DMS53 treated with DMSO at 0.1 percent for 48 hours (cell line): Measurements from ENCODE around the gene CRY2.
"Not testable (repeated sequence)": the region's sequence is repeated elsewhere in the genome, so short reads cannot be mapped to it uniquely, and the experiment has no call there.

Experiments
- DNase-seq: peaks from one replicate; lab custom pipeline; 2025; ENCODE audit not compliant: unreplicated experiment; lab: John Stamatoyannopoulos, UW

Gene CRY2

GRCh38 chr11:45897556-45897955, 50.3 kb downstream of the CRY2 start:
- DNase-seq = no peak

- DNase-seq = no peak
These were observed 51.8 kb downstream of the CRY2 start for GRCh38 chr11:45899086-45899447.

DNA sequence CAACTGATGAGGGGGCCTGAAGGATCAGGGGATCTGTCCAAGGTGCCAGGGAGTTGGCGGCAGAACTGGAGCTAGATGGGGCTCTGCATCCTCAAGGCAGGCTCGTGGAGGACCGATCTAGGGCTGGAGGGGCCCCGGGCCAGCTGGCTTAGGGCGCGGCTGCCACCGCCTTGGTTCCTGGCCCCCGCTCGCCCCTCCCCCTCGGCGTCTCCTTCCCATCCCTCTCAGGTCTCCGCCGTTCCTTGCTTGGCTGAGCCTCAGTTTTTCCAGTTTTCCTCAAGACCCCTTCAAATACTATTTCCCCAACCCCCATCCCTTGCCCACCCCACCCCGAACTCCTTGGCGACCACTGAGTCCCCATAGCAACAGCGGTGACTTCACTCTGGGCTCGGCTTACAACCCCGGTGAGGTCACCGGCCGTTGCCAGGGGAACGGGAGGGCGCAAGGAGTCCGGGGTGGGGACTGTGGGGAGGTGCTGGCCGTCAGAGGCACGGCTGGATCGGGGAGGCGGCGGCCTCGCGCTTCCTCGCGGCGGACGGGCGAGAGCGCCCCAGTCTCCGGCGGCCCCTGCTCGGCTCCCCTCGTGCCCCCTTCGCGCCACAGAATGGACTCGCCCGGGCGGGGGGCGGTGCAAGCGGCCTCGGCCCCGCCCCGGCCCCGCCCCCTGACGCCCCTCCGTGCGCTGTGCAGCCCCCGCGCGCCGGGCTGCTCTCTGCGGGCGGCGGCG, 52.3 kb downstream of the CRY2 start:
- peak; percentile 37 for DNase-seq

DNA sequence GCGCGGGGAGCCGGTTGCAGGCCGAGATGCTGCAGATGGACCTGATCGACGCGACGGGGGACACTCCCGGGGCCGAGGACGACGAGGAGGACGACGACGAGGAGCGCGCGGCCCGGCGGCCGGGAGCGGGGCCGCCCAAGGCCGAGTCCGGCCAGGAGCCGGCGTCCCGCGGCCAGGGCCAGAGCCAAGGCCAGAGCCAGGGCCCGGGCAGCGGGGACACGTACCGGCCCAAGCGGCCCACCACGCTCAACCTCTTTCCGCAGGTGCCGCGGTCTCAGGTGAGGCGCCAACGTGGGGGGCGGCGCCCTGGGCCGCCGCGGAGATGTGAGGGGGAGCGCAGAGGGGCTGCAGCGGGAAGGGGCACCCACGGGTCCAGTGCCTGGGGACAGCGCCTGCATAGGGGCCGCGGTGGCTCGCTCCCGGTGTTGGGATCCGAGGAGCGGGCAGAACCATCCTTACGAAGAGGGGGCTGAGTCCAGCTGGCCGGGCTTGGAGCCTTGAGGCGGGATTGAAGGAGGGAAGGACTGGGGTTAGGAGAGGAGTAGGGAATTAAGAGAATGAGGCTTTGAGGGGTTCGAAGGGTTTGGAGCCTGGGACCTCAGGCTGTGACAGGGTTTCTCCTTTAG, 53.0 kb downstream of the CRY2 start:
- DNase-seq = not testable (repeated sequence)

- no peak for DNase-seq
These were observed 53.8 kb downstream of the CRY2 start for GRCh38 chr11:45900916-45901617.

- no peak for DNase-seq
These were observed 54.4 kb downstream of the CRY2 start for GRCh38 chr11:45901626-45902025.

GRCh38 chr11:45902452-45903380, 55.4 kb downstream of the CRY2 start:
- DNase-seq = no peak

DNA sequence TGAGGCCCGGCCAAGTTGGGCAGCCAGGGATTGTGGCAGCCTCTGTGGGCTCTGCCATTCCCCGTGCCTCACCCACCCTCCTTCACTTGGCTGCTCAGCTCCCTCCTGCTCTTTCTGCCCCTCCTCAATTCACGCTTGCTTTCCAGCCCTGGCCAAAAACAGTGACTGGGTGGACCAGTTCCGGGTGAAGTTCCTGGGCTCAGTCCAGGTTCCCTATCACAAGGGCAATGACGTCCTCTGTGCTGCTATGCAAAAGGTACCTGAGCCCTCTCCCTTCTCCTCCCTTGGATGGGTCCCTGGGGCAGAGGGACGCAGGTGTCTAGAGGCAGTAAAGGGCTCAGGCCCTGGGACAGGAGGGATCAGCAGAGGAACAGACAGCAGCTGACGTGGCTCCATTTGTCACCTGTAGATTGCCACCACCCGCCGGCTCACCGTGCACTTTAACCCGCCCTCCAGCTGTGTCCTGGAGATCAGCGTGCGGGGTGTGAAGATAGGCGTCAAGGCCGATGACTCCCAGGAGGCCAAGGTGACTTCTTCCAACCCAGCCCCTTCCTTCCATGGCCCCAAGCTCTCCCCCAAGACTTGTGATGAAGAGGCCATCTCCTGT, 57.1 kb downstream of the CRY2 start:
- no peak for DNase-seq

DNA sequence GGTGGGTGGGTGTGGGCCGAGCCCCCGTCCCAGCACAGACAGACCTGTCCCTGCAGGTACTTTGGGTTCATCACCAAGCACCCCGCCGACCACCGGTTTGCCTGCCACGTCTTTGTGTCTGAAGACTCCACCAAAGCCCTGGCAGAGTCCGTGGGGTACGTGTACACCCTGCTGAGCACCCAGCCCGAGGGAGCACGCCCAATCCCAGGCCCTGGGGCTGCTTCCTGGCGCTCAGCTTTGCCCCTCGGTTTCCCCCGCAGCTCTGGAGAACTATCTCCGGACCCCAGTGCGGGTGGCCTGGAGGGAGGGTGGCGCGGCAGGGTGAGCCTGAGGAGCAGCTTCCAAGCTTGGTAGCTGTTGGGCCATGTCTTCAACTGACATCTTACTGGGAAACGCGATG, 57.8 kb downstream of the CRY2 start:
- DNase-seq = no peak

- DNase-seq = not testable (repeated sequence)
These were observed 58.3 kb downstream of the CRY2 start for GRCh38 chr11:45905576-45905975.

DNA sequence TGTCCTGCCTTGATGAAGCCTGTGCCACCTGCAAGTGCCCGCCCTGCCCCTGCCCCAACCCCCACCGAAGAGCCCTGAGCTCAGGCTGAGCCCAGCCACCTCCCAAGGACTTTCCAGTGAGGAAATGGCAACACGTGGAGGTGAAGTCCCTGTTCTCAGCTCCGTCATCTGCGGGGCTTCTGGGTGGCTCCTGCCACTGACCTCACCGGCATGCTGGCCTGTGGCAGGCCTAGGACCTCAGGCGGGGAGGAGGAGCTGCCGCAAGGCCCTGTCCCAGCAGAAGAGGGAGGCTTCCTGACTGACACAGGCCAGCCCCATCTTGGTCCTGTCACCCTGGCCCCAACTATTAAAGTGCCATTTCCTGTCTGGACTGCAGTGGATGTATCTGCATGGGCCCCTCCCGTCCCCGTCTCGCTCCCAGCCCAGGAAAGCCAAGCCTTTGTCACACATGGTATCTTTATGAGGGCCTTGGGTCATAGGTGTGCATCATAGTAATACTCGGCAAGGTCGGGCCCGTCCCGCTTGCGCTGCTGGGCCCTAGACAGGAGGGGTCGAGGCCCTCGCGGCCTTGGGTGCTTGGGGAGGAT, 58.9 kb downstream of the CRY2 start:
- DNase-seq = no peak

DNA sequence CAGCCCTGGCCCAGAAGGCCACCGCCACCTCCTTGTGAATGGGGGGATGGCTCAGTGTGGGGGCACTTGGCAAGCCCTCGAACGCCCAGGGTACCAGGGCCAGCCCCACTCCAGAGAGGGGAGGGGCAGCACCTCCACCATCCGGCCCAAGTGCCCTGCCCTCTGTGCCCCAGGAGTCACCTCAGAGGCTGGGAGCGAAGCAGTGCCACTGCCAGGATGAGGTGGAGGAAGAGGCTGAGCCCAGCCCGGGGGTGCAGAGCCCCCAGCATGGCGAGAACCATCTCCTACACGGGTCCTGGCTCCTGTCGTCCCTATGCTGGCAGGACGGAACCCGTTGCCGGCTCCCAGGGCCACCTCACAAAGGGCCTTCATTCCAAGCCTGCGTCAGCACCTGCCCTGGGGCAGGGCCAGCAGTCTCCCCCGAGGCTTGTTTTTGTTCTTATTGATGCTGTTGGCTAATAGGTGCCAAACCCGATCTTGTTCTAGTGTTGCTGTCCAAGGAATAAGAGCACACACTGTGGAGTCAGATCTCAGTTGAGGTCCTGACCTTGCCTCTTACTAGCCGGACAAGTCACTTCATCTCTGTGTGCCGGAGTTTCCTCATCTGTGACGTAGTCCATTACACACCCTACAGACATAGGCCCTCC, 59.8 kb downstream of the CRY2 start, which contains the start of gene FREY1:
Gene FREY1 (minus strand): TSS at position 307 of the 647 bp plus-strand sequence. CDS start 26 bp downstream, at position 281.
- DNase-seq = no peak

- DNase-seq = no peak
These were observed 60.7 kb downstream of the CRY2 start for GRCh38 chr11:45907911-45908370.

DNA sequence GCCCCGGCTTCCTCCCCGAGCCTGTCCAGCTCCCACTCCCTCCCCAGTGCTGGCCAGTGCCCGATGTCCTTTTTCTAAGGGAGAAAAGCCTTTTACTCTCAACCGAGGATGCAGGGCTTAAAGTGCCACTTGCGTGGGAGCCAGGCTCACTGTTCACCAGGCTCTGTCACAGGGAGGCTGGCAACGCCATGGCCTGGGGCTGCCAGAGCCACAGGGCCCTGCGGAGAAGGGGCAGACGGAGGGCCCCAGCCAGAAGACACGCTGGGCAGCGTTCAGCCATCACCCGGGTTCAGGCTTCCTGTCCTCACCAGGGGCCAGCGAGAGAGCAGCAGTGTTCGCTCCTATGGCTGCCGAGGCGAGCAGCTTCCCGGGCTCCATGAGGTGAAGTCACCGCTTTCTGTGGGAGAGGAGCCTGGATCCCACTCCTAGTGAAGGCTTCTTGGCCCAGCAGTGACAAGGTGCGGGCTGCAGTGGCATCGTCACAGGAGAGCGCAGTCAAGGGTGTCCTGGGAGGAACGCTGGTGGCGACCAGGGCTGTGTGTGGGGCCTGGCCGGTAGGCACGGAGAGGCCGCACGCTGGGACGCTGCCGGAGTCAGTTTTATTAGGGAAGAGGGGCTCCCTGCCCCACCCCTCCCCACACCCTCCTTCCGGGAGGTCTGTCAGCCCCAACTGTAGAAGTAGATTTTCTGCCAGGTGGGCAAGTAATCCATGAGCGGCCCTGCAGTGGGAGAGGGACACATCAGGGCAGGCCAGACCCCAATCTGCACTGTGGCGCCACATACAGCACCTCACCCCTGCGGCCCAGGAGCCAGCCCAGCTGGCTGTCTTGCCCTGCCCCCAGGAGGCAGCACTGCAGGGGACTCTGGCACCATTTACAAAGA, 62.6 kb downstream of the CRY2 start:
- no peak for DNase-seq

- DNase-seq = no peak
These were observed 63.3 kb downstream of the CRY2 start for GRCh38 chr11:45910623-45911022.

DNA sequence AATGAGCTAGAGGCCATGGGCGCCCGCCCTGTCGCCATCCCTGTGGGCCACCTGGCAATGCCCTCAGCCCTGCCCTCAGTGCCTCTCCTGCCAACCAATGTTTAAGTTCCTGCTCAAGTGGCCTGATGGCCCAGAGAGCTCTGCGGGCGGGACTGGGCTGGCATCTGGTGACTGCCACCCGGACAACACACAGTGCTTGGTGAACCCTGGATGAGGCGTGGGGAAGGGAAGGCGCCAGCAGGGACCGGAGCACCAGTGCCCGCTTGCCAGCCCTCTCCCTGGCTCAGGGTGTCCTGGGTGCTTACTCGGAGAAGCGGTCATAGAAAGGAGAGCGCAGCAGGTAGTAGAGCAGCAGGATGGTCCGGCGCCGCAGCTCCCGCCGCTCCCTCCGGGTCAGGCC, 66.2 kb downstream of the CRY2 start:
- DNase-seq = no peak

GRCh38 chr11:45913942-45914635, 66.8 kb downstream of the CRY2 start:
- DNase-seq = no peak

DNA sequence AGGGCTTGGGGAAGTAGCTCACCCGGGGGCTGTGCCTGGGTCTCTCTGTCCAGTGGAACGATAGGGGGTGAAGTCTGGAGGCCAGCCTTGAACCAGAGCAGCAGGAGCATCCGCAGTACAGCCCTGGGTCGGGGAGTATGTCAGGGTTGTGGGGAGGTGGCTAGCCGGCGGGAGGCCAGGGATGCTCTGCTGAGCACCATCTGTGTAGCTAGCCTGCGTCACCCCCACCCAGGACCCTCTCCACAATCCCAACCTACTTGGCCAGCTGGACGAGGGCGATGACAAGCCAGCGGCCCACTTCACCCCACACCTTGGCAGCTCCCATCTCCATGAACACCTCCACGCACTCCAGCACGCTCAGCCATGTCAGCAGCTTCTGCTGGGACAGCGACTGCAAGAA, 68.2 kb downstream of the CRY2 start:
- no peak for DNase-seq
